ENCODE data around the gene C2orf81.
A peak's percentile ranks its signal among the peaks of the same experiment; 100 is the strongest.
"Not testable (repeated sequence)": the region's sequence is repeated elsewhere in the genome, so short reads cannot be mapped to it uniquely, and the experiment has no call there.

C2orf81 gene

GRCh38 chr2:74450570-74451190, 29.3 kb upstream of the C2orf81 start:
- Mint-ChIP-seq H3K27me3 (ENCODE audit: low read depth) (no peaks in the 10 kb centered on the region), H3K4me1 (peaks cover 14% of the 10 kb centered on the region), H3K36me3 (ENCODE audit: low read depth) (no peaks in the 10 kb centered on the region), H3K27ac (no peak overlapping the region), H3K4me3 (no peak overlapping the region), H3K9me3 (no peaks in the 10 kb centered on the region)
- no peak for TF ChIP-seq CTCF (IDR thresholded peaks at IDR 0.05; ENCODE audit: unreplicated experiment in 3 of 3)

GRCh38 chr2:74448771-74449170, 27.4 kb upstream of the C2orf81 start:
- no peaks in the 10 kb centered on the region for H3K36me3 Mint-ChIP-seq (ENCODE audit: low read depth)
- no peaks in the 10 kb centered on the region for H3K27me3 Mint-ChIP-seq (ENCODE audit: low read depth)
- H3K27ac Mint-ChIP-seq, result no peak overlapping the region
- no peak overlapping the region for H3K4me3 Mint-ChIP-seq
- no peaks in the 10 kb centered on the region for H3K9me3 Mint-ChIP-seq
- TF ChIP-seq CTCF (IDR thresholded peaks at IDR 0.05; ENCODE audit: unreplicated experiment in 3 of 3), result no peak
- peaks cover 9% of the 10 kb centered on the region for H3K4me1 Mint-ChIP-seq

GRCh38 chr2:74447230-74447999, 26.0 kb upstream of the C2orf81 start:
- no peaks in the 10 kb centered on the region for H3K36me3 Mint-ChIP-seq (ENCODE audit: low read depth)
- H3K4me1 Mint-ChIP-seq, result peaks cover 10% of the 10 kb centered on the region
- peak overlapping the region in 1 of 3 experiments; percentile 12 for H3K4me3 Mint-ChIP-seq
- peak overlapping the region; percentile 18 to 21 (median 20) for H3K27ac Mint-ChIP-seq
- no peak for TF ChIP-seq CTCF (IDR thresholded peaks at IDR 0.05; ENCODE audit: unreplicated experiment in 3 of 3)
- H3K9me3 Mint-ChIP-seq, result no peaks in the 10 kb centered on the region
- H3K27me3 Mint-ChIP-seq (ENCODE audit: low read depth), result no peaks in the 10 kb centered on the region

GRCh38 chr2:74444498-74445318, 23.3 kb upstream of the C2orf81 start:
- peaks cover 15% of the 10 kb centered on the region for H3K4me1 Mint-ChIP-seq
- H3K9me3 Mint-ChIP-seq, result no peaks in the 10 kb centered on the region
- TF ChIP-seq CTCF (IDR thresholded peaks at IDR 0.05; ENCODE audit: unreplicated experiment in 3 of 3), result no peak
- H3K4me3 Mint-ChIP-seq, result peak overlapping the region in 1 of 3 experiments; percentile 78
- H3K36me3 Mint-ChIP-seq (ENCODE audit: low read depth), result no peaks in the 10 kb centered on the region
- H3K27ac Mint-ChIP-seq, result peak overlapping the region; percentile 92 to 93 (median 93)
- peaks cover 7% of the 10 kb centered on the region for H3K27me3 Mint-ChIP-seq (ENCODE audit: low read depth)

- Mint-ChIP-seq H3K4me3 (peak overlapping the region; percentile 96 to 98 (median 98)), H3K27ac (peak overlapping the region; percentile 99 to 100 (median 99)), H3K4me1 (peaks cover 35% of the 10 kb centered on the region), H3K36me3 (ENCODE audit: low read depth) (peaks cover 13% of the 10 kb centered on the region)
- not testable (repeated sequence) for H3K27me3 Mint-ChIP-seq (ENCODE audit: low read depth); H3K9me3 Mint-ChIP-seq
These were observed 21.3 kb upstream of the C2orf81 start for GRCh38 chr2:74442483-74443297.

Data from nephron (organoid).